Erythroblast (primary cell): ENCODE results near the gene BTN1A1.
"Not testable (repeated sequence)": the region's sequence is repeated elsewhere in the genome, so short reads cannot be mapped to it uniquely, and the experiment has no call there.

ENCODE experiments used
- DNase-seq, 2 experiments: peaks; one replicate each; lab custom pipeline; 2025; lab: John Stamatoyannopoulos, UW
- GATA1 ChIP-seq: IDR thresholded peaks from 2 replicates; pipeline ENCODE4 v1.6.1; 2011; ENCODE audit warnings: low read depth, mild to moderate bottlenecking, control low read depth, low read length, moderate library complexity
- POLR2A ChIP-seq: IDR thresholded peaks from 2 replicates; pipeline ENCODE4 v1.6.1; 2011; ENCODE audit warnings: mild to moderate bottlenecking, low read length

BTN1A1 gene

GRCh38 chr6:26500102-26500501 is at the start of gene BTN1A1:
Gene BTN1A1, plus strand, starts transcription at chr6:26500303. Its CDS starts 984 bp downstream, at chr6:26501287.
- TF ChIP-seq POLR2A (no peak), GATA1 (no peak)
- DNase-seq: no peak

- peak; percentile 13 to 46 for DNase-seq
- TF ChIP-seq POLR2A: no peak
- no peak for TF ChIP-seq GATA1
Measured at GRCh38 chr6:26452631-26453235, 47.4 kb upstream of the BTN1A1 start.

DNA sequence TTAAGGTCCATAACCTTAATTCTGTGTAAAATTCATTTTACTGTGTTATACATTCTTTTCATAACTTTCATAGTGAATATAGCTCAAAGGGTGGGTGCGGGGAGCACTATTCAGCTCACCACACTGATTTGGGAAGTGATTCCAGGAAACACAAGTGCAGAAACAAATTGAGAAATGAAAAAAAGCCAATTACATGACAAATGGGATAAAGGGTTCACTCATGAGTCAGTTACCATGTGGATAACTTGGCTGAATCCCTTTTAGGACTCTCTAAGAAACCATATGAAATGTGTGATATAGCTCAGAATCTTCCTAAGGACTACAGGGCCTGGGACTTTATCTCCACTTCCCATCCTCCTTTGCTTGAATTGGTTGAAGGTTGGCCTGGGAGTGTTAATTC is 45.5 kb upstream of the BTN1A1 start:
- no peak for DNase-seq
- TF ChIP-seq POLR2A (no peak), GATA1 (no peak)

DNA sequence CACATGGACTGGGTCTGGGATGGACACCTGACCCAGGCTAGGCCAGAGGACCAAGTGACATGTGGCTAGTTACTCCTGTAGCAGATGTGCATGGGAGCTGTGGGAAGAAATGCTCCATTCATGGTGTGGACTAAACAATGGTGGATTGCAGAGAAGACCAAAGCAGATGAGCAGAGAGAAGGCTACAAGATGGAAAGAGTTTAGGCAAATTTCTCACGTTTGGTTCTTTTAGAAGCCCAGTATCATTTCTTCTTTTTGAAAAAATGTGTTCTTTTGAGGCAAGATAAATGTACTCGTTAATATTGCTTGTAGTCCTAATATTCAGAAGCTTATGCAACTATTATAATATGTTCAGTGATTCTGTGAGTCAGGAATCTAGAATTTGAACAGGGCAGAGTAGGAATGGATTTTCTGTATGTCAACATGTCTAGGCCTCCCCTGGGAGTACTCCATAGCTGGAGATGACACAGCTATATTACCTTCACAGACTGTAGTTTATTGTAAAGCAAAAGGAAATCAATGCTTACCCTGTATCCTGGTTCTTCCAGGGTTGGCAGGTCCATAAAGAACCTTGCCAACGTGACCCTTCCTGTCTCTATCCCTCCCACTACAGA is 44.6 kb upstream of the BTN1A1 start:
- TF ChIP-seq GATA1: no peak
- no peak for TF ChIP-seq POLR2A

GRCh38 chr6:26457264-26457805 is 42.8 kb upstream of the BTN1A1 start:
- DNase-seq: no peak
- TF ChIP-seq POLR2A: no peak
- no peak for TF ChIP-seq GATA1

More for the DNA sequence above, 44.6 kb upstream of the BTN1A1 start:
- DNase-seq: no peak

DNA sequence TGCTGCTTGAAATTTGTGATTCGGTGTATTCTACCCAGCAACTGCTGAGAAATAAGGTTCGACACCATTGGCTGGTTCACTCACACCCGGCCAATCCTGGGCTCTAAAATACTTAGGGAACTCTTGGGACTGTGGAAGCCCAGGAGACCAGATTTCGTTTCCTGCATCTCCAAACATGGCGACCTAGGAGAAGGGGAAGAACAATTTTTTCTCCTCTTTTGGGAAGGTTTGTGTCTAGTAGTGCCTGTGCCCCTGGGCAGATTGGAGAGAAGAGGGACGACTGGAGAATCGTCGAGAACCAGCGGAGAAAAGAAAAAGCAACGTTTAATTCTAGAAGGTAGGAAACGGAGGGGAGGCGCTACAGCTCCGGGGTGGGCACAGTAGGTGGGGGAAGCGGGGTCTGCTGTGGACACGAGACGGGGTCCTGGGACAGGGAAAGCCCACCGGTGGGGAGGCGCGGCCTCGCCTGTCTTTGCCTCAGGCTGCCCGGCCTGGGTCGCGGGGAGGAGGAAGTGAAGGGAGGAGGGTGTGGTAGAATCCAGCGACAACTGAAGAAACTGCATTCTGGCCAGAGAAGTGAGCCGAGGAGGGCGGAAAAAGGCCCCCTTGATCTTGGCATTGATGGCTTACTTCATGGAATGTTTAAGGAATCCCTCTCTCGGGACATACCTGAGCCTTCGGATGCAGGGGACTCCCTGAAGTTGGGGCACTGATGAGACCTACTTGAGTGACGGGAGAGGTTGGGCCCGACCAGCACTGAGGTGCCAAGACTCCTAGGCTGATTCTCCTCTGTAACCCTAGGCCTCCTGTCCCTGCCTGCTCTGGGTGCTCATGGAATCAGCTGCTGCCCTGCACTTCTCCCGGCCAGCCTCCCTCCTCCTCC is 42.1 kb upstream of the BTN1A1 start, which contains the start of gene BTN2A1:
Gene BTN2A1, plus strand, starts transcription at position 150 of the 883 bp plus-strand sequence. Its CDS starts 682 bp downstream, at position 832.
- no peak for TF ChIP-seq GATA1
- peak; percentile 28 for TF ChIP-seq POLR2A

GRCh38 chr6:26459023-26459810 is 40.9 kb upstream of the BTN1A1 start:
- no peak for DNase-seq
- TF ChIP-seq GATA1 (no peak), POLR2A (no peak)

More for the DNA sequence above, 42.1 kb upstream of the BTN1A1 start, which contains the start of gene BTN2A1:
- peak; percentile 79 to 87 for DNase-seq

DNA sequence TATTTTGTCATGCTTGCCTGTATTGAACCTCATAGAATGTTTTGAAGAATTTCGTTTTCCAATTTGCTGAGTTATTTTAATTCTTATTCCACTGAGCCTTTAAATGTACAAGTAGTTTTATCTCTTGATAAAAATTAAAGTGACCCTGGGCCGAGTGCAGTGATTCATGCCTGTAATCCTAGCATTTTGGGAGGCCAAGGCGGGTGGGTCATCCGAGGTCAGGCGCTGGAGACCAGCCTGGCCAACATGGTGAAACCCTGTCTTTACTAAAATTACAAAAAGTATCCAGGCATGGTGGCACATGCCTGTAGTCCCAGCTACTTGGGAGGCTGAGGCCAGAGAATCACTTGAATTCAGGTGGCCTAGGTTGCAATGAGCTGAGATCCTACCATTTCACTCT is 38.8 kb upstream of the BTN1A1 start:
- DNase-seq: not testable (repeated sequence)

DNA sequence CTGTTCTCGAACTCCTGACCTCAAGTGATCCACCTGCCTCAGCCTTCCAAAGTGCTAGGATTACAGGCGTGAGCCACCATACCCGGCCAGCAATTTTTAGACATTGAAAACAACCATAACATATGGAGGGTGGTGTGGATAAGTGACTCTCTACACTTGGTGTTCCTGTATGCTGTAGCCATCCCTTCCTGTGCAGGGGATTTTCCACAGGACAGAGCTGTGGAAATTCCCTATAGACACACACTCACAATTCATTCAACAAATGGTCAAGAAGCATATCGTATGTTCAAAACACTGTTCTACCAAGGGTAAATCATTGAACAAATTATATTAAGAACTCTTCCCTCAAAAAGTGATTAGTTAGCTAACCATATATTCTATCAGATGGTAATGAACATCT is 36.1 kb upstream of the BTN1A1 start:
- DNase-seq: no peak

GRCh38 chr6:26464416-26465131 is 35.5 kb upstream of the BTN1A1 start:
- no peak for DNase-seq
- TF ChIP-seq GATA1 (no peak), POLR2A (no peak)

More for the DNA sequence above, 36.1 kb upstream of the BTN1A1 start:
- TF ChIP-seq POLR2A: no peak

GRCh38 chr6:26465776-26466175 is 34.3 kb upstream of the BTN1A1 start:
- TF ChIP-seq POLR2A: no peak
- no peak for TF ChIP-seq GATA1
- DNase-seq: no peak

GRCh38 chr6:26468829-26469228 is 31.3 kb upstream of the BTN1A1 start:
- no peak for DNase-seq
- TF ChIP-seq POLR2A (no peak), GATA1 (no peak)
